HG02870 (cell line): ENCODE measurements around the gene ETV6.
A peak's percentile ranks its signal among the peaks of the same experiment; 100 is the strongest.

Experiments
- ATAC-seq: cut with Tn5 transposase; IDR thresholded peaks from one replicate; pipeline ENCODE4 v1.9.1; 2021; ENCODE audit warnings: mild to moderate bottlenecking, moderate library complexity; ENCODE audit not compliant: unreplicated experiment

The ETV6 gene

DNA sequence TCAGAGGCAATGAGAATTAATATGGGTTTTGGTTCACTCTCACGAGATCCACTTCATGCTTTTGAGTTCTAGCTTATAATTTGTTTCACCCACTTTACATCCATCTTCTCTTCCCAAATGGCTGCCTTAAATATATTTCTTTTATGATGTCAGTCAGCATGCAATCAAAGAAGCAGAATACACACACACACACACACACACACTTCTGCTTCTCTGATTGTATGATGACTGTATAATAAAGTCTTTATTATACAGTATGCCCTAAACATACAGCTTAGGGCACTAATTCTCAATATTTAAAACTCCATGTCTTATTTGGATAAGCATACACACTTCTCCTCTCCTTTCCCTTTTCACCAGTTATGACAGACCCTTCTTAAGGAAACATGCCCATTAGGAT, 6.7 kb upstream of the ETV6 start:
- ATAC-seq = no peak

GRCh38 chr12:11645391-11645790, 4.1 kb upstream of the ETV6 start:
- ATAC-seq = no peak

DNA sequence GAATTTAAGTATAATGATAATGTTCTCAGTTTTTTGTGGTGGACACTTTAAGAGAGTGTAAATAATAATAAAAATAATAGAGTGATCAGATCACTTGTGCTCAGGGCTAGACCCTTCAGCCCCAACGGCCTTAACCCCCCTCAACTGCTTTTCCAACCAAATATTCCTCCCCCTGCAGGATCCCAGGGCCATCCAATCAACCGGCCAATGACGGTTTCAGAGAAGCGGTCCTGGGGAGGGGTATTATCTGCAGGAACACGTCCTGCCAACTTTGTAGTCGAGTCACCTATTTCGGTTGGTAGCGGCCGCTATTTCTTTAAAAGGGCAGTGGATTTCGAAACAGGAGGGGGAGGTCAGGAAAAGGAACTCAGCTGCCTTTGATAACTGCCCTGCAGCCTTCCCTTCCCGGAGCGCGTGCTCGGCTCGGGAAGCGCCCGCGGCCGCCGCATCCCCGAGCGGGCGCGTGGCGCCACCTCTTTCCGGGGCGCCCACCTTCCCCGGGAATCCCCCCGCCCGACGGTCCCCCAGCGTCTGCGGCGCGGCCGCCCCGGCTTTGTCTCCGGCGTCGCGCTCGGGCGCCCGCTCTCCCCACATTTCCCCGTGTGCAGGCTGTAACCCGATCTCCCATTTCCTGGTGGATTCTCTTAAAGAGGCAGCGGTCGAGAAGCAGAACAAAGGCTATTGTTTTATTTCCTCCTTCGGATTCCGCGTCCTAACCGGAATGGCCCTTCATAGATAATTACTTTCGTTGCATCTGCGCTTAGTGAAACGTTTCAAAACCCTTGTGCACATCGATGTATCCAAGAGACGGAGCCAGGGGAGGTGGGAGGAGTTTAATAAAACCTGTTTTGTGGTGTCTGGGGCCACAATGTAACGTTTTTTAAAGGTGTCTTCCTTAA, 711 bp upstream of the ETV6 start:
- ATAC-seq = peak; percentile 25

DNA sequence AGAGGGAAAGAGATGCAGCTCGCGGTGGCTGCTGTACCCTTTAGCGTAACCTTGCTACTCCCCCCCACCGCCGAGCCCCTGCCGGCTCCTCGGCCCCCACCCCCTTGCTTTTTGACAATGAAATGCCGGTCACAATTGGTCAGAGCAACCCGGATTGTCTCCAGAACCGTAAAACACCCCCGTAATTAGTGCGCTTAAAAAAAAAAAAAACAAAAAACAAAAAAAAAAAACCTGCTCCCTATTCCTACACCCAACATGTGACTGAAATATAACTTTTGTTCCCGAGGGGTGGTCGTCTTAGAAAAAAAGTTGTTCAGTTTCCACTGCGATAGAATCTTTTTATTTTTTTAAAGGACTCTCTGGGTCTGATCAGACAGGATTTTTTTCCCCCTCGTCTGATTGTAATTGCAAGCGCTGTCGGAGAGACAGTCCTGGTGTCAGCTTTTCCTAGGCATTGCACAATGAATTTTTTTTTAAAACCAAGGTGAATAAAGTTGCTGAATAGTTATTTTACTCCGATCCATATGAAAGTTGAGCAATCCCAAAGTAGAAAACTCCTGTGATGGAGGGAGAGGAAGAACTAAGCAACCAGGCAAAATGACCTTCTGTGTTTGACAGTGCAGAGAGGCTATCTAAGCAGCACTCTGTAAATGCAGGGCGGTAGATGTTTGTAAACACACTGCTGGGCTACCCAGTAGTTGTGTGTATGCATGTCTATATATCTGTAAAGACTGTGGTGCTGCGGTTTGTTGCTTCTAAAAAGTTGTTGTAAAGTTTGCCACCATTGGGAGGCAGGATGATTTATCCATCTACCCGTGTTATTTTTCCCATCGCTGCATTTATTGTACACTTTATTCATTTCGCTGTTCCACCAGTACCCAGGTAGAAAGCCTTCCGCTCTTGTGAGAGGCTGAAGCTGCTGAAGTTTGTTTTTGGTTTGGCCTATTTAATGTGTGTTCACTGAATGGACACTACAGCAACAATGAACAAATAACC, 1.1 kb downstream of the ETV6 start:
- no peak for ATAC-seq

DNA sequence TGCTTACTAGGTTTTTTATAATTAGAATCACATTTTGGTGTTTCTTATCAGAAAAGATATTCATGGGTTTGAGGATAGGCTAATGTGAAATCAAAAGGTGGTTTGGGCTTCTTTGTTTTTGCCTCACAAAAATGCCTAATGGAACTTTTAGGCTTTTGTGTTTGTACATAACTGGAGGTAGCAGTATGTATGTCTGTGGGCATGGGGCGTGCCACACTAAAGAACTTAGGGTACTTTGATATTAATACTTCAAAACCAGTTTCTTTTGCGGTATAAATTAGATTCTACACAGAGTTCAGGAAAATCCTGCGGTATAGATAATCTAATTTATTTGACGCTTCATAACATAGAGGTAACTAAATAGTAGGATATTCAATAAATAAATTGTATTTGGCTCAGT, 1.9 kb downstream of the ETV6 start:
- no peak for ATAC-seq

- no peak for ATAC-seq
Measured at GRCh38 chr12:11651785-11652184, 2.3 kb downstream of the ETV6 start.

- ATAC-seq = peak; percentile 32
Measured at GRCh38 chr12:11652351-11653040, 3.0 kb downstream of the ETV6 start.

DNA sequence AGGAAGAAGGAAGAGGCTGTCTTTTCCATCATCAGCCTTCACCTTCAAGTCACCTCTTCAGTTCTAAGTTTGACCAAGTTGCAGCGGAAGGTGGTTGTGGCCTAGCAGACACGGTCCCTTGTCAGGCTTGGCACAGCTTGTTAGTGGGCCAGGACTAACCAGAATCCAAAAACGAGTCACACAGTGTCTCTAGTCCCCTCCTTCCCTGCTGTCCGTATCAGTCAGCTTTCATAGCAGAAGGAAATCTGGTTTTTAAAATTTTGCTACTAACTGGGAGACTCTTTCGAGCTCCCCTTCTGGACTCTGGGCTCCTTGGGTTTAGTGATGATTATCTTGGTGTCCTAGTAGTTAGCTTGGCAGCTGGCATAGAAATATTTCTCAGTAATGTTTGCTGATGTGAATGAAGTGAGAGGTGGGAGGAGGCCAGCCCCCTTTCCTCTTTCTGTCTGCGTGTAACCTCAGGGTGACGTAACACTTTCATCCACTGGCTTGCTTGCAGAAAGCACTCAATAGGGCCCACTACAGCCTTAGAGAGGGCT, 3.8 kb downstream of the ETV6 start:
- peak; percentile 33 for ATAC-seq

- no peak for ATAC-seq
Measured at GRCh38 chr12:11654338-11654737, 4.9 kb downstream of the ETV6 start.

GRCh38 chr12:11654802-11655201, 5.3 kb downstream of the ETV6 start:
- ATAC-seq = no peak

DNA sequence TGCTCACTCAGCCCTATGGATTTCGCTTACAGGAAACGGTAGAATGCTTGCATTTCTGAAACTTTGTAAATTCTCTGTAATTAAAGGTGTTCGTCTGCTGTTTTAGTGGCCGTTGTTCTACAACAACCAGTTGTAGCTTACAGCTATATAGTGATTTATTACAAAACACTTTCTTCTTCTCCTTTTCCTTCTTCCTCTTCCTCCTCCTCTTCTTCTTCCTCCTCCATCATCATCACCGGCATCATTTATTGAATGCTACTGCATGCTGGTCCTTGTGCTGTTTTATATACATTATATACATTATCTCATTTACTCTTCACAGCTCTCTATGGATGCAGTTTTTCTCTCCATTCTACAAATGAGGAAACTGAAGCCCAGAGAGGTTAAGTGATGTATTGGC, 6.4 kb downstream of the ETV6 start:
- ATAC-seq = no peak

DNA sequence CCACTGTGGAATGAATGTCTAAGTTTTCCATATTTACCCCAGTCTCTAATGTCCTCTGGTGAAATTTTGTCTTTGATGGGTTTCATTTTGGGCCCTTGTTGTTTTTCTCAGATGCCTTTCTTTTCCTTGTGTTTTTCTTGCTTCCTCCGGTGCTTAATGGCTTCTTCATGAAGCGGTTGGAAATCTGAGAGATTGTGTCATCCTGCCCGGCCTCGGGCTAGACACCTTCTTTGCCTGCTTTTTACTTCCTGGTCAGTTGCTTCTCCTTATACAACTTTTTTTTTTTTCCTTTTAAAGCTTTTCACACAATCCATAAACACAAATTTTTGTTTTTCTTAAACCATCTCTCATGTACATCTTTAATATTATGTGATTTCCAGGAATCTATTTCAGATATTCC, 7.1 kb downstream of the ETV6 start:
- ATAC-seq = no peak

- ATAC-seq = no peak
Measured at GRCh38 chr12:11657511-11657910, 8.0 kb downstream of the ETV6 start.

- no peak for ATAC-seq
Measured at GRCh38 chr12:11658791-11659190, 9.3 kb downstream of the ETV6 start.

DNA sequence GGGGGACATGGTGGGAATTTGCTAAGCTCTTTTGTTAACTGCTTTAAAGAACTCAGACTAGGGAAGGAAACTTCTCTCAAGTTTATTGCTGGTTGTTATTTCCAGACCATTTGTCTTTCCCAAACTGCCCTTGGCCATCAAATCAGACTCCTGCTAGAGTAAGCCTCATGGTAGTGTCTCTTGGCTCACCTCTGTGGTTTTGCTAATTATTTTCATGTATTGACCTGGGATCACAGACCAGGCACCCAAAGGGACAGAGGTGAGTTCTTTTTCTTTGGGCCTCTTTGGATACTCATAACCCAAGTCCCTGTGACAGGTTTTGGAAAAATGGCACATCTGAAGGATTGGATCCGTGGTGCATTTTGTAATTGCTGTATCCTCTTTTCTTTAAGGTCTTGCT, 11.2 kb downstream of the ETV6 start:
- ATAC-seq = no peak

DNA sequence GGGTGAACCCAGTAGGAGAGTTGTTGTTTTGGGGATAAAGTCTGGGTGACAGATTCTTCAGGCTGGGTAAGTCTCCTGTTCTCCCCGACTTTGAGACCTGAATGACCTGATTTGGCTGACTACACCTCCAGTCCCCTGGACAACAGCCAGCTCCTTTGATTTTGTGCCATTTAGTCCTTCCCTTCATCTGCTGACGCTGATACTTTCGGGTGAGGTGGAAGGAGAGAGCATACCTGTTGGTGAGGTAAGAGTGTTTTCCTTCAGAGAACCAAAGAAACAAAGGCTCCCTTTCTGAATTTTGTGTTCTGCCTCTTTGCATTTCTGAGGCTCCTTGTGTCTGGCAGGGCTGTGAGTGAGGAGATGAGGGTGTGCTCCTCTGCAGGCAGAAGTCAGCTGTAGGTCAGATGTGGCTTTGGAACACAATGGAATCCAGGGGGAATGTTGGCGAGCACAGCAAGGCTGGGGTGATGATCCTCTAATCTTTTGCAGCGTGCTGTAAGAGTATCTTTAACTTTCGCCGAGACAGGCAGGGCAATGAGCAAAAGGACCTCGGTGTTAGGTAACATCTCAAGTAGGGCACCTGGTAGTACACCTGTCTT, 12.1 kb downstream of the ETV6 start:
- ATAC-seq = no peak

GRCh38 chr12:11662369-11662768, 12.9 kb downstream of the ETV6 start:
- ATAC-seq = no peak

DNA sequence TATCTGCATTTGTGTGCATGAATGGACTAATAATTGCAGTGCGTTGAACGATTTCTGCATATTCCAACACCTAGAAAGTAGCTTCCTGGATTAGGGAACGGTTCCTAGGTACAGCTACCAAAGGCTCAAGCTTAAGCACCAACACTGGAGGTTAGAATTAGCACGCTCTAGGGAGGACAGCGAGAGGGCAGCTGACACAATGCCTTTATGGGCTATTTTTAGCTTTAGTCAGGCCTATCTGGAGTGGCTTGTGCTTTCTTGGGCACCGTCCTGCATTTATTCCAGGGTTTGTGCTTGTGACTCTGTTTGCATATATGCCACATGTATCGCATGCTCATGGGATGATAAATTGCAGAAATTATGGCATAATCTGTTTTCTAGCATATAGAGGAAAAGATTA, 13.7 kb downstream of the ETV6 start:
- ATAC-seq = no peak

DNA sequence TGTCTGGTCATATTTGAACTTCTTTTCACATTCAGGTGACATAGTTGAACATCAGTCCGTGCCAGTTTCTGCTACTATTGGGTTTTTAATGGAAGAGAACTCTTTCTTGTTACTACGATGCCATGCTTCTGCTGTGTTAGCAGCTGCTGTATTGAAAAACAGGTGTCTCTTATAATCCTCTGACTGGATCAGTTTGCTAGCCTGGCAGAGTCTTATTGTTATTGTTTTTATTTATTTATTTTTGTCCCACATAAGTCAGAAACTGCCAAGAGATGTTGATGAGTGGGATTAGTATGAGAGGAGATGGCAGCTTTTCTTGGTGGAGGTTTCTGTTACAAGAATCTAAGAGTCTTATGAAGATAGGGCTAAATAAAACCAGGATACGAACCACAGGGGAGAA, 14.6 kb downstream of the ETV6 start:
- no peak for ATAC-seq
